C4-2B (cell line): Measurements from ENCODE around the gene F13A1.

Experiments used
- CTCF ChIP-seq: fragments of 450-650 bp; conservative IDR thresholded peaks from 2 replicates; pipeline ENCODE4 v1.5.1; 2017; ENCODE audit warnings: mild to moderate bottlenecking
- ZFX ChIP-seq: fragments of 450-650 bp; IDR thresholded peaks from 2 replicates; pipeline ENCODE4 v1.6.1; 2017

- TF ChIP-seq CTCF (no peak), ZFX (no peak)
Observed at GRCh38 chr6:6227896-6228295, 92.6 kb downstream of the F13A1 start.
